Neural cell (in vitro differentiated cells): ENCODE measurements around the gene DNMT3A. TPM values are rescaled to one million over a fixed set of nuclear protein-coding genes. Genes with fewer than 3 reads are reported as not detected.

ENCODE experiments used
- H2AFZ ChIP-seq: fragments of 200-600, 300-800 bp; sonication (generic), shearing (Covaris generic); 2 replicates; pipeline ENCODE4 v1.6.0; 2014; ENCODE audit warnings: low read depth, mild to moderate bottlenecking, antibody characterized with exemption, low read length, moderate library complexity
- H3F3A ChIP-seq: fragments of 200-600 bp; shearing (Covaris generic); 2 replicates; pipeline ENCODE4 v1.6.1; 2016; ENCODE audit warnings: mild to moderate bottlenecking, moderate library complexity, mixed read lengths, antibody characterized with exemption, low read length; ENCODE audit not compliant: insufficient read depth, poor library complexity, severe bottlenecking
- H3K27ac ChIP-seq: fragments of 200-600, 300-800 bp; sonication (generic), shearing (Covaris generic); 2 replicates; pipeline ENCODE4 v1.5.1; 2014; ENCODE audit warnings: mild to moderate bottlenecking, low read length, moderate library complexity
- H3K27me3 ChIP-seq: fragments of 300-800, 200-600 bp; sonication (generic), shearing (Covaris generic); 2 replicates; pipeline ENCODE4 v1.6.0; 2014; ENCODE audit warnings: mild to moderate bottlenecking, low read depth, low read length, moderate library complexity; ENCODE audit not compliant: insufficient read depth
- H3K36me3 ChIP-seq: fragments of 300-800, 200-600 bp; sonication (generic), shearing (Covaris generic); 2 replicates; pipeline ENCODE4 v1.5.1; 2014; ENCODE audit warnings: mild to moderate bottlenecking, antibody characterized with exemption, low read length, moderate library complexity; ENCODE audit not compliant: insufficient read depth
- H3K4me2 ChIP-seq: fragments of 300-800, 200-600 bp; sonication (generic), shearing (Covaris generic); 2 replicates; pipeline ENCODE4 v1.6.0; 2014; ENCODE audit warnings: mild to moderate bottlenecking, low read length
- H3K4me3 ChIP-seq: fragments of 300-800, 200-600 bp; sonication (generic), shearing (Covaris generic); 2 replicates; pipeline ENCODE4 v1.5.1; 2014; ENCODE audit warnings: mild to moderate bottlenecking, low read length, moderate library complexity
- H3K79me2 ChIP-seq: fragments of 200-600 bp; shearing (Covaris generic); replicated peaks from 2 replicates; pipeline ENCODE4 v1.6.0; 2014; ENCODE audit warnings: mild to moderate bottlenecking, low read length, moderate library complexity; ENCODE audit not compliant: insufficient read depth
- H3K9ac ChIP-seq: fragments of 300-800, 200-600 bp; sonication (generic), shearing (Covaris generic); 2 replicates; pipeline ENCODE4 v1.6.1; 2016; ENCODE audit warnings: mild to moderate bottlenecking, low read length, mixed read lengths
- H3K9me2 ChIP-seq: fragments of 200-600 bp; shearing (Covaris generic); 2 replicates; pipeline ENCODE4 v1.6.1; 2016; ENCODE audit warnings: mild to moderate bottlenecking, low read length, mixed read lengths; ENCODE audit not compliant: insufficient read depth
- H3K9me3 ChIP-seq: fragments of 200-600, 300-800 bp; sonication (generic), shearing (Covaris generic); 2 replicates; pipeline ENCODE4 v1.6.1; 2016; ENCODE audit warnings: mild to moderate bottlenecking, mixed run types, low read length, moderate library complexity, mixed read lengths
- H4K20me1 ChIP-seq: fragments of 200-600 bp; shearing (Covaris generic); 2 replicates; pipeline ENCODE4 v1.6.1; 2016; ENCODE audit warnings: mild to moderate bottlenecking, mixed run types; ENCODE audit not compliant: insufficient read depth
- EP300 ChIP-seq: fragments of 450-650 bp; conservative IDR thresholded peaks from 2 replicates; pipeline ENCODE4 v1.6.1; 2014; ENCODE audit warnings: antibody characterized with exemption, mild to moderate bottlenecking, moderate library complexity; ENCODE audit not compliant: poor library complexity, severe bottlenecking
- EZH2 ChIP-seq: fragments of 200-600, 300-800 bp; shearing (Covaris generic), sonication (generic); IDR thresholded peaks from 2 replicates; pipeline ENCODE4 v1.6.1; 2014; ENCODE audit warnings: antibody characterized with exemption, low read length, borderline replicate concordance, mild to moderate bottlenecking; ENCODE audit not compliant: insufficient read depth, poor library complexity, severe bottlenecking
- MXI1 ChIP-seq: fragments of 450-650 bp; conservative IDR thresholded peaks from 2 replicates; pipeline ENCODE4 v1.6.1; 2014; ENCODE audit warnings: antibody characterized with exemption, mild to moderate bottlenecking; ENCODE audit not compliant: poor library complexity, severe bottlenecking
- POLR2AphosphoS5 ChIP-seq: IDR thresholded peaks from 2 replicates; pipeline ENCODE4 v1.6.1; 2012
- RAD21 ChIP-seq: fragments of 450-650 bp; conservative IDR thresholded peaks from 2 replicates; pipeline ENCODE4 v1.6.1; 2014; ENCODE audit warnings: antibody characterized with exemption, mild to moderate bottlenecking, moderate library complexity
- SMC3 ChIP-seq: fragments of 450-650 bp; conservative IDR thresholded peaks from 2 replicates; pipeline ENCODE4 v1.6.1; 2014; ENCODE audit warnings: antibody characterized with exemption, mild to moderate bottlenecking, moderate library complexity; ENCODE audit not compliant: poor library complexity
- TAF1 ChIP-seq: IDR thresholded peaks from 2 replicates; pipeline ENCODE4 v1.6.1; 2012; ENCODE audit warnings: low read depth
- polyA plus RNA-seq: library from polyadenylated mRNA; depleted of rRNA; stranded (reverse); fragments of >200 nt; gene quantifications from 2 replicates; pipeline ENCODE4 v1.2.3, GENCODE V29; 2014
- TF ChIP-seq, protein P1 (sequence below): fragments of 450-650 bp; IDR thresholded peaks from 2 replicates; pipeline ENCODE4 v1.5.1; 2014; ENCODE audit warnings: antibody characterized with exemption, mild to moderate bottlenecking, moderate library complexity; ENCODE audit not compliant: poor library complexity, severe bottlenecking
- TF ChIP-seq, protein P2 (sequence below): IDR thresholded peaks from 2 replicates; pipeline ENCODE4 v1.6.1; 2012; ENCODE audit warnings: borderline replicate concordance

Gene DNMT3A
- polyA plus RNA-seq, 1 donor from 2014 or later, result 33.0 TPM

DNA sequence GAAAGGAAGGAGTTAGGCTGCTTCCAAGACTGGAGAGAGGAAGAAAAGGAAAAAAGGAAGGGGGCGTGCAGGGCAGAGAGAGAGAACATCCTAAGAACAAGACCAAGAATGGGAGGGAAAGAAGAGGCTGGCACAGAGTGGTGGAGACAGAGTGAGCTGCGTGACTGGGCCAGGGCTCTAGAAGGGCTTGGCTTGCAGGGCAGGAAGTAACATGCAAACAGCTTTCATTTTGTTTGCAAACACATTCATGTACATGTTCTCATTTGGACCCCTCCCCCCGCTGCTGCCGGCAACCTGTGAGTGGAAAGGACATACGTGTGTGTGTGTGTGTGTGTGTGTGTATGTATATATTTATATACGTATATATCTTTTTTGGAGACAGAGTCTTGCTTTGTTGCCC lies 46.8 kb upstream of the DNMT3A start:
- Histone ChIP-seq H3K9me3 (no peaks in the 10 kb centered on the region), H3K27ac (no peak overlapping the region), H3K79me2 (no peaks in the 10 kb centered on the region), H3K36me3 (no peaks in the 10 kb centered on the region), H3K9ac (no peak overlapping the region), H3K4me2 (no peak overlapping the region), H3K9me2 (no peaks in the 10 kb centered on the region), H4K20me1 (no peaks in the 10 kb centered on the region), H3F3A (no peaks in the 10 kb centered on the region), H3K4me3 (no peak overlapping the region), H3K27me3 (no peaks in the 10 kb centered on the region), H2AFZ (no peak overlapping the region)
- TF ChIP-seq EZH2 (no peak), RAD21 (no peak), MXI1 (no peak), POLR2AphosphoS5 (no peak), TAF1 (no peak), EP300 (no peak), SMC3 (no peak)
- TF ChIP-seq, protein P1, sequence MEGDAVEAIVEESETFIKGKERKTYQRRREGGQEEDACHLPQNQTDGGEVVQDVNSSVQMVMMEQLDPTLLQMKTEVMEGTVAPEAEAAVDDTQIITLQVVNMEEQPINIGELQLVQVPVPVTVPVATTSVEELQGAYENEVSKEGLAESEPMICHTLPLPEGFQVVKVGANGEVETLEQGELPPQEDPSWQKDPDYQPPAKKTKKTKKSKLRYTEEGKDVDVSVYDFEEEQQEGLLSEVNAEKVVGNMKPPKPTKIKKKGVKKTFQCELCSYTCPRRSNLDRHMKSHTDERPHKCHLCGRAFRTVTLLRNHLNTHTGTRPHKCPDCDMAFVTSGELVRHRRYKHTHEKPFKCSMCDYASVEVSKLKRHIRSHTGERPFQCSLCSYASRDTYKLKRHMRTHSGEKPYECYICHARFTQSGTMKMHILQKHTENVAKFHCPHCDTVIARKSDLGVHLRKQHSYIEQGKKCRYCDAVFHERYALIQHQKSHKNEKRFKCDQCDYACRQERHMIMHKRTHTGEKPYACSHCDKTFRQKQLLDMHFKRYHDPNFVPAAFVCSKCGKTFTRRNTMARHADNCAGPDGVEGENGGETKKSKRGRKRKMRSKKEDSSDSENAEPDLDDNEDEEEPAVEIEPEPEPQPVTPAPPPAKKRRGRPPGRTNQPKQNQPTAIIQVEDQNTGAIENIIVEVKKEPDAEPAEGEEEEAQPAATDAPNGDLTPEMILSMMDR, result no peak
- TF ChIP-seq, protein P2, sequence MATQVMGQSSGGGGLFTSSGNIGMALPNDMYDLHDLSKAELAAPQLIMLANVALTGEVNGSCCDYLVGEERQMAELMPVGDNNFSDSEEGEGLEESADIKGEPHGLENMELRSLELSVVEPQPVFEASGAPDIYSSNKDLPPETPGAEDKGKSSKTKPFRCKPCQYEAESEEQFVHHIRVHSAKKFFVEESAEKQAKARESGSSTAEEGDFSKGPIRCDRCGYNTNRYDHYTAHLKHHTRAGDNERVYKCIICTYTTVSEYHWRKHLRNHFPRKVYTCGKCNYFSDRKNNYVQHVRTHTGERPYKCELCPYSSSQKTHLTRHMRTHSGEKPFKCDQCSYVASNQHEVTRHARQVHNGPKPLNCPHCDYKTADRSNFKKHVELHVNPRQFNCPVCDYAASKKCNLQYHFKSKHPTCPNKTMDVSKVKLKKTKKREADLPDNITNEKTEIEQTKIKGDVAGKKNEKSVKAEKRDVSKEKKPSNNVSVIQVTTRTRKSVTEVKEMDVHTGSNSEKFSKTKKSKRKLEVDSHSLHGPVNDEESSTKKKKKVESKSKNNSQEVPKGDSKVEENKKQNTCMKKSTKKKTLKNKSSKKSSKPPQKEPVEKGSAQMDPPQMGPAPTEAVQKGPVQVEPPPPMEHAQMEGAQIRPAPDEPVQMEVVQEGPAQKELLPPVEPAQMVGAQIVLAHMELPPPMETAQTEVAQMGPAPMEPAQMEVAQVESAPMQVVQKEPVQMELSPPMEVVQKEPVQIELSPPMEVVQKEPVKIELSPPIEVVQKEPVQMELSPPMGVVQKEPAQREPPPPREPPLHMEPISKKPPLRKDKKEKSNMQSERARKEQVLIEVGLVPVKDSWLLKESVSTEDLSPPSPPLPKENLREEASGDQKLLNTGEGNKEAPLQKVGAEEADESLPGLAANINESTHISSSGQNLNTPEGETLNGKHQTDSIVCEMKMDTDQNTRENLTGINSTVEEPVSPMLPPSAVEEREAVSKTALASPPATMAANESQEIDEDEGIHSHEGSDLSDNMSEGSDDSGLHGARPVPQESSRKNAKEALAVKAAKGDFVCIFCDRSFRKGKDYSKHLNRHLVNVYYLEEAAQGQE, result no peak

DNA sequence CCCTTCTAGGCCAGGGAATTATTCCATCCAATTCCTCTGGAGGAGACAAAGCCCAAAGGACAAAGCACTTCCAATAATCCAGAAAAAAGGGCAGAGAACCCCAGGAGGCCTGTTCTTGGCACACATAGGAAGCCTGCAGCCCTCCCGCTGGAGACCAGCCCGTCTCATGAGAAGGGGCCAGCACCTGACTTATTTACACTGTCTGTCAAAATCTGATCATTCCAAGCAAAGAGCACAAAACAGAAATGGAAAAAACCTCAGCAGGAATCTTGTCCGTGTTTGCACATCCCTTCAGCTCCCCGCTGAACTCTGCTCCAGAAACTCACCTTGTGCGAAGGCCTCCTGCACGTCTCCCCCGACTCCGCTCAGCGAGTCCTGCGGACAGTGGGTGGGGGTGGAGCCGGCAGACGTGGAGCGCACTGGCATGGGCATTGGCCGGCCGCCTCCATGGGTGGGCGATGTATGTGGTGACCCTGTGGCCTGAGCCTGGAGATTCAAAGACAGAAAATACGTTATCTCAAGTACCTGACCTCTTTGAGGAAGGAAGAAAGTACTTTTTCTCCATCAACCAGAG lies 46.2 kb upstream of the DNMT3A start:
- H3K27ac ChIP-seq, result no peak overlapping the region
- no peak overlapping the region for H3K4me3 ChIP-seq
- TF ChIP-seq MXI1 (no peak), SMC3 (no peak), EP300 (no peak)
- TF ChIP-seq, protein P1, result no peak
- no peaks in the 10 kb centered on the region for H3K36me3 ChIP-seq
- H2AFZ ChIP-seq, result no peak overlapping the region
- H3K79me2 ChIP-seq, result no peaks in the 10 kb centered on the region
- no peaks in the 10 kb centered on the region for H3F3A ChIP-seq
- H3K9ac ChIP-seq, result no peak overlapping the region
- H3K27me3 ChIP-seq, result no peaks in the 10 kb centered on the region
- no peak overlapping the region for H3K4me2 ChIP-seq
- H3K9me2 ChIP-seq, result no peaks in the 10 kb centered on the region
- H4K20me1 ChIP-seq, result no peaks in the 10 kb centered on the region
- no peaks in the 10 kb centered on the region for H3K9me3 ChIP-seq
